Activated naive CD4-positive, alpha-beta T cell treated with anti-CD3 and anti-CD28 coated beads for 36 hours (primary cell): Measurements from ENCODE around the gene KSR2. TPM values are rescaled to one million over a fixed set of nuclear protein-coding genes. Genes with fewer than 3 reads are reported as not detected.
A peak's percentile ranks its signal among the peaks of the same experiment; 100 is the strongest.

Experiments used
- CTCF ChIA-PET: fragments of 350-600 bp; sonication (Branson Sonifier 250); formaldehyde crosslinking; loops from one replicate; lab custom pipeline; 2021; ENCODE audit warnings: antibody characterized with exemption; lab: Charles Lee
- DNase-seq: peaks from one replicate; pipeline ENCODE4 v3.0.0-alpha.2; 2020
- H3K27ac Mint-ChIP-seq: one replicate; pipeline ENCODE4 v1.8.0; 2021; ENCODE audit warnings: mild to moderate bottlenecking, mixed read lengths
- H3K27me3 Mint-ChIP-seq: one replicate; pipeline ENCODE4 v1.8.0; 2021; ENCODE audit warnings: low read depth, mixed read lengths
- H3K36me3 Mint-ChIP-seq: one replicate; pipeline ENCODE4 v1.8.0; 2021; ENCODE audit warnings: low read depth, mixed read lengths
- H3K4me1 Mint-ChIP-seq: one replicate; pipeline ENCODE4 v1.8.0; 2021; ENCODE audit warnings: low read depth, mixed read lengths
- H3K4me3 Mint-ChIP-seq: one replicate; pipeline ENCODE4 v1.8.0; 2021; ENCODE audit warnings: mild to moderate bottlenecking, moderate library complexity, mixed read lengths
- H3K9me3 Mint-ChIP-seq: one replicate; pipeline ENCODE4 v1.8.0; 2021; ENCODE audit warnings: mixed read lengths
- intact Hi-C: fragments of 100-400 bp; cut with micrococcal nuclease; formaldehyde crosslinking; loops from one replicate; pipeline ENCODE4 v1.15.1; 2023
- total RNA-seq, 2 experiments: library from RNA; stranded (reverse); gene quantifications; one replicate each; pipeline ENCODE4 v1.2.3, GENCODE V29; 2021

Gene KSR2
- total RNA-seq, 2 experiments from 2014 or later, result 0.05 TPM; not detected in 1

DNA sequence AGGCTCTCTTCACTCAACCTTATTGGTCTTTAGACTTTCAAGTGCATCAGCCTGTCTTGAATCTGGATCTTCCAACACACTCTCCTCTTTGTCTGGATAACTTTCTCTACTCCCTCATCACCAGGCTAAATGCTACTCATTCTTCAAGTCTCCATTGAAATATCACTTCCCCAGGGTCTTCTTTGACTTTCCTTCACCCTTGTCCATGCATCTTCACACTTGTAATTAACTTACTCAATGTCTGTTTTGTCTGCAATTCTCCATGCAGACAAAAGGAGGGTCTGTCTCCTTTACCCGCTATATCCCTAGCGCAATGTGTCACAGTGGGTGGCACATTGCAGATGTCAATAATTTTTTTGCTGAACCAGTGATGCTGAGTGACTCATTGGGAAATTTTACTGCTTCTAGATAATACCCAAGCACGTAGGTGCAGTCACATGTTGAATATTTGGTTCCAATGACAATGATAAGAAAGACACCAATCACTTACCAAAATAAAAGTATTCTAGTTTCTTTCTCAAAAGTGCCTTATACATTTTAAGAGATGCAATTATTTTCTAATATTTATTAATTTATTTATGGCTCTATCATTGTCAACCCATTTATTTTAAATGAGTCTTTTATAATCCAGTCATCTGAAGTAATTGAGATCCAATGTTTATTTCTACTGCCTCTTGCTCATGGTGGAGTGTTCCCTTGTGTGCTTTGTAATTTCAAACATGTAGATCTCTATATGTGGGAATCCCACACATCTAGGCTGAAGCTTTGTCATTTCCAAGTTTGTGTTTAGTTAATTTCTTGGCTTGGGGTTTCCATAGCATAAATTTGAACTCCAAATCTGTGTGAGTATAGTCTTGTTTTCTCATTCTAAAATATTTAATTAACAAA is 26.0 kb upstream of the KSR2 start:
- DNase-seq, result no peak
- H3K36me3 Mint-ChIP-seq, result no peaks in the 10 kb centered on the region
- CTCF ChIA-PET, result interaction anchor here (0.6 to 1.1 kb wide), 2 partner anchors 120 to 240 kb away, joined by 3 read pairs; no protein-coding TSS in a partner anchor
- peaks cover 7% of the 10 kb centered on the region for H3K27me3 Mint-ChIP-seq
- no peak overlapping the region for H3K4me3 Mint-ChIP-seq
- H3K4me1 Mint-ChIP-seq, result no peaks in the 10 kb centered on the region
- H3K27ac Mint-ChIP-seq, result no peak overlapping the region
- intact Hi-C loops, result no loop called here
- H3K9me3 Mint-ChIP-seq, result peaks cover 5% of the 10 kb centered on the region

DNA sequence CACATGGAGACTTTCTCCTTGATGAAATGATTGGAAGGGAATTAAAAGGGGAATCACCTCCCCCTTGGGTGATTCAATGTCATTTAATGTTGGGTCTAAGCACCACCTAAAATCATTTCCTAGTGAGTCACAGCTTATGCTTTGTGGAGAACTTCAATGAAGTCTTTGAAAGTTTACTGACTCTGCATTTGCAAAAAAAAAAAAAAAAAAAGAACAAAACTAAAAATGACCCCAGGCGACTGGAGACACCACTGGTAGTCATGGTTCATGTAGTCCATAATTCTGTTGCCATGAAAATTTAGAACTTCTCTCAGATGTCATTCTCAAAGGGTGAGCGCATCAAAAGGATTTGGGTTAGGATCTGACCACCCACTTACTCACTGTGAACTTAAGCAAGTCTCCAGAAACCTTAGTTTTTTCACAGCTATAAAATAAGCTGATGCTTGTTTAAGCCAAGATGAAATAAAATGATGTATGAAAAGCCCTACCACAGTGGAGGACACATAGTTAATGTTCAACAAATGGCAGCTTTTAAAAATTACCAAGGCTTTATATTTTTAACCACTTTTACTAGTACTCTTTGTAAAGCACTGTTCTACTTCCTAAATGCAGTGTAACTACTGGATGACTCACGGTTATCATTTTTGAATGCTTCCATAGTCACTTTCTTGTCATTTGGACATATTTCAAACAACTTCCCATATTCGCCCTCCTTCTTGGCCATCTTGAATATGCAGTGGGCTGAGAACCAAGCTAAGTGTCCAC is 18.1 kb upstream of the KSR2 start:
- CTCF ChIA-PET, result interaction anchor here (0.5 kb wide), 1 partner anchor 88 kb away, joined by 4 read pairs; no protein-coding TSS in a partner anchor
- peaks cover 13% of the 10 kb centered on the region for H3K27me3 Mint-ChIP-seq
- no peak overlapping the region for H3K27ac Mint-ChIP-seq
- peaks cover 3% of the 10 kb centered on the region for H3K4me1 Mint-ChIP-seq
- peaks cover 6% of the 10 kb centered on the region for H3K9me3 Mint-ChIP-seq
- no peak for DNase-seq
- H3K36me3 Mint-ChIP-seq, result no peaks in the 10 kb centered on the region
- intact Hi-C loops, result no loop called here
- H3K4me3 Mint-ChIP-seq, result no peak overlapping the region

DNA sequence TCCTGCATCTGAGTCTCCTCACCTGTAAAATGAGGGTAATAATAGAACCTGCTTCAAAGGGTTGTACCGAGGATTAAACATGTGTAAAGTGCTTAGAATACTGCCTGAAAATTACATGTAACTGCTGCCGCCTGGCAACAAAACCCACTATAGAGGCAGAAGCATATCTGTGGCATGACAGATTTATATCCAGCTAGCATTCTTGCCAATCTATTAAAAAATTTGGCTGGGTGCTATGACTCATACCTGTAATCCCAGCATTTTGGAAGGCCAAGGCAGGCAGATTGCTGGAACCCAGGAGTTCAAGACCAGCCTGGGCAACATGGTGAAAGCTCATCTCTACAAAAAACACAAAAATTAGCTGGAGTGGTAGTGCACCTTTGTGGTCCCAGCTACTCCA is 16.4 kb upstream of the KSR2 start:
- CTCF ChIA-PET, result no interaction called here
- peaks cover 3% of the 10 kb centered on the region for H3K4me1 Mint-ChIP-seq
- no peaks in the 10 kb centered on the region for H3K36me3 Mint-ChIP-seq

DNA sequence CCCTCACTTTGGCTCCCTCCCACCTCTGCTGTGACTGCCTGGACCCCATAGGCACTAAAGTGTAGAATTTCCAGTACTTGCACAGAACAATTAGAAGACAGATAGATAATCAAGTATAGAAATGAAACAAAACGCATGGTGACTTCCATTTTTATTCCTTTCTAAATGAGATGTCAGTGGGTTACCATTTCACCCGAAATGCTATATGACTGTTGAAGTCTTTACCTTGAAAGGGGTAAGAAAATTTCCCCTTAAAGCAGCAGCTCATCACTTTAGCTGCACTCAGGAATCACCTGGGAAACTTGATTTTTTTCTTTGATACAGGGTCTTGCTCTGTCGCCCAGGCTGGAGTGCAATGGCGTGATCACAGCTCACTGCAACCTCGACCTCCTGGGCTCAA is 12.5 kb upstream of the KSR2 start:
- no peak overlapping the region for H3K4me3 Mint-ChIP-seq
- H3K4me1 Mint-ChIP-seq, result no peaks in the 10 kb centered on the region
- intact Hi-C loops, result no loop called here
- CTCF ChIA-PET, result no interaction called here
- no peak for DNase-seq
- no peaks in the 10 kb centered on the region for H3K9me3 Mint-ChIP-seq
- H3K27ac Mint-ChIP-seq, result no peak overlapping the region
- no peaks in the 10 kb centered on the region for H3K36me3 Mint-ChIP-seq
- peaks cover 9% of the 10 kb centered on the region for H3K27me3 Mint-ChIP-seq

More for the DNA sequence above, 16.4 kb upstream of the KSR2 start:
- no peak for DNase-seq
- H3K27ac Mint-ChIP-seq, result no peak overlapping the region
- H3K9me3 Mint-ChIP-seq, result peaks cover 4% of the 10 kb centered on the region
- intact Hi-C loops, result no loop called here
- no peak overlapping the region for H3K4me3 Mint-ChIP-seq
- H3K27me3 Mint-ChIP-seq, result peaks cover 10% of the 10 kb centered on the region

DNA sequence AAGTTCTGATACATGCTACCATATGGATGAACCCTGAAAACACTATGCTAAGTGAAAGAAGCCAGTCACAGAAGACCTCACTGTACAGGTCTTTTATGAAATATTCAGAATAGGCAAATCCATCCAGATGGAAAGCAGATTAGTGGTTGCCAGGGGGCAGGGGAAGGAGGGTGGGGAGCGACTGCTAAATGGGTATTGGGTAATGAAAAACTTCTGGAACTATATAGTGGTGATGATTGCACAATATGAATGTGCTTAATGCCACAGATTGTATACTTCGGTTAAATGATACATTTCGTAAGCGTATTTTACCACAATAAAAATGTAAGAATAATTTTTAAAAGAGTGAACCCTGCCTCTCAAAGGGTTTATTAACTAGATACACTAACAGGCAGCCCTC is 11.8 kb upstream of the KSR2 start:
- peaks cover 10% of the 10 kb centered on the region for H3K27me3 Mint-ChIP-seq
- DNase-seq, result no peak
- CTCF ChIA-PET, result no interaction called here
- H3K27ac Mint-ChIP-seq, result no peak overlapping the region
- no peaks in the 10 kb centered on the region for H3K9me3 Mint-ChIP-seq
- H3K4me1 Mint-ChIP-seq, result no peaks in the 10 kb centered on the region
- intact Hi-C loops, result no loop called here
- no peaks in the 10 kb centered on the region for H3K36me3 Mint-ChIP-seq
- H3K4me3 Mint-ChIP-seq, result no peak overlapping the region

DNA sequence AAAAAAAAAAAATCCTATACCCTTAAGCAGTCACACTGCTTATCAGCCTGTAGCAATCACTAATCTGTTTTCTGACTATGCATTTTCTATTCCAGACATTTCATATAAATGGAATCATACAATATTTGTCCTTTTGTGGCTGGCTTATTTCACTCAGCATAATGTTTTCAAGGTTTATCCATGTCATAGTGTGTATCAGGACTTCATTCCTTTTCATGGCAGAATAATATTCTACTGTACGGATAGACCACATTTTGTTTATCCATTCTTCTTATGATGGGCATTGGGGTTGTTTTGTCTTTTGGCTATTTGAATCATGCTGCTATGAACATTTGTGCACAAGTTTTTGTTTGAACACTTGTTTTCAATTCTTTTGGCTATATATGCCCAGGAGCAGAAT is 8.6 kb upstream of the KSR2 start:
- Mint-ChIP-seq H3K4me1 (no peaks in the 10 kb centered on the region), H3K4me3 (no peak overlapping the region), H3K27ac (no peak overlapping the region), H3K27me3 (peaks cover 28% of the 10 kb centered on the region), H3K36me3 (no peaks in the 10 kb centered on the region), H3K9me3 (no peaks in the 10 kb centered on the region)
- intact Hi-C loops, result no loop called here
- DNase-seq, result no peak
- CTCF ChIA-PET, result no interaction called here

DNA sequence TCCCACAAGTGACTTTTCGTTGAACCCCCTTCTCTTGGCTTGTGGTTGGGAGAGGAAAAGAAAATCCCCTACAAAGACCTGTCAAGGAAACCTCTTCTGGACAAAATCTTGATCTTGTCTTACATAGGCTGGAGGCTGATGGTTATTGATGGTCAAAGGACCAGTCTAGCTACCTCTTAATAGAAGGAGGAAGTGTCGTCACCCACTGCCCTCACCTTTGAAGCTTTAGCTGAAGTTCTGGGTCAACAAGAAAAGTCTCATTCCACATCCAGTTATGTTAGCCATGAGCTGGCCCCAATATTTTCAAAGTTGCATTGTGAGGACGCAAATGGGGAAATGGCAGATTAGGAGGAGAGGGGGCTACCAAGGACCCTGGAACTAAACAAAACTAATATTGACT is 6.2 kb upstream of the KSR2 start:
- Mint-ChIP-seq H3K36me3 (no peaks in the 10 kb centered on the region), H3K4me3 (no peak overlapping the region), H3K27ac (no peak overlapping the region), H3K9me3 (peaks cover 10% of the 10 kb centered on the region), H3K27me3 (peaks cover 40% of the 10 kb centered on the region), H3K4me1 (no peaks in the 10 kb centered on the region)
- DNase-seq, result no peak
- CTCF ChIA-PET, result no interaction called here
- intact Hi-C loops, result no loop called here

DNA sequence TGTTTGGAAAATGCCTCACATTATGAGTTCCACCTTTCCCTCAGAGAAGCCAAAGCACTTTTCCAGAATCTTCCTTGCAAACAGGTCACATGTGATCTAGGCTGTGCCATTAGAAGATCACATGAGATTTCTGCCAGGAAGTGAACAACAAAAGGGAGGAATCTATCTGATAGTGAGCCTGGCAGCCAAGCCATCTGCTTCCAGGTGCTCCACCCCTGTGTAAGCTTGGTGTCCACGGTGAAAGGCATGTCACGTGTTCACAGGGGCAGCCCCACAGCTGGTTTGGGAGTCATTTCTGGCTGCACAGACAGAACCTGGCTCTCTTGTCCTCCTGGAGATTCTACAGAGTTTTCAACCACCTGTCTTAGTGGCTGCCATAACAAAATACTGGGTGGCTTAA is 3.5 kb upstream of the KSR2 start:
- Mint-ChIP-seq H3K27me3 (peaks cover 52% of the 10 kb centered on the region), H3K36me3 (no peaks in the 10 kb centered on the region), H3K4me1 (peaks cover 8% of the 10 kb centered on the region), H3K9me3 (peaks cover 10% of the 10 kb centered on the region), H3K4me3 (no peak overlapping the region), H3K27ac (no peak overlapping the region)
- CTCF ChIA-PET, result interaction anchor here (0.6 kb wide), 1 partner anchor 1061 kb away, joined by 4 read pairs; no protein-coding TSS in a partner anchor
- intact Hi-C loops, result no loop called here
- DNase-seq, result no peak

DNA sequence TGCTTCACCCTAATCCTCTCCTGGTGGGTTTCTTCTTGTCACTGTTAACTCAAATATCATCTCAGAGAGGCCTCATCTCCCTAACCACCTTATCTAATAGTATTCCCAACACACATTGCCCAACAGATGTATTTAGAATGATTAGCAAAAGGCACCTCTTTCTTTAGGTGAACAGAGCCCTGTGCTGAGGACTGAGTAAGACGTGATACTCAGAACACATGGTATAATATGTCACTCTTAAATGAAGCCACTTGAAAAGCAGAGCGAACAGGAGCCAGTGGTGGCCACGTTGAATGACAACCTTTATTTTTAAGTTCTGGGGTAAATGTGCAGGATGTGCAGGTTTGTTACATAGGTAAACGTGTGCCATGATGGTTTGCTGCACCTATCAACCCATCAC is 1.5 kb upstream of the KSR2 start:
- no peak for DNase-seq
- intact Hi-C loops, result no loop called here
- no peak overlapping the region for H3K27ac Mint-ChIP-seq
- CTCF ChIA-PET, result no interaction called here
- peaks cover 65% of the 10 kb centered on the region for H3K27me3 Mint-ChIP-seq
- no peak overlapping the region for H3K4me3 Mint-ChIP-seq
- peaks cover 8% of the 10 kb centered on the region for H3K4me1 Mint-ChIP-seq
- H3K36me3 Mint-ChIP-seq, result no peaks in the 10 kb centered on the region
- peaks cover 10% of the 10 kb centered on the region for H3K9me3 Mint-ChIP-seq

DNA sequence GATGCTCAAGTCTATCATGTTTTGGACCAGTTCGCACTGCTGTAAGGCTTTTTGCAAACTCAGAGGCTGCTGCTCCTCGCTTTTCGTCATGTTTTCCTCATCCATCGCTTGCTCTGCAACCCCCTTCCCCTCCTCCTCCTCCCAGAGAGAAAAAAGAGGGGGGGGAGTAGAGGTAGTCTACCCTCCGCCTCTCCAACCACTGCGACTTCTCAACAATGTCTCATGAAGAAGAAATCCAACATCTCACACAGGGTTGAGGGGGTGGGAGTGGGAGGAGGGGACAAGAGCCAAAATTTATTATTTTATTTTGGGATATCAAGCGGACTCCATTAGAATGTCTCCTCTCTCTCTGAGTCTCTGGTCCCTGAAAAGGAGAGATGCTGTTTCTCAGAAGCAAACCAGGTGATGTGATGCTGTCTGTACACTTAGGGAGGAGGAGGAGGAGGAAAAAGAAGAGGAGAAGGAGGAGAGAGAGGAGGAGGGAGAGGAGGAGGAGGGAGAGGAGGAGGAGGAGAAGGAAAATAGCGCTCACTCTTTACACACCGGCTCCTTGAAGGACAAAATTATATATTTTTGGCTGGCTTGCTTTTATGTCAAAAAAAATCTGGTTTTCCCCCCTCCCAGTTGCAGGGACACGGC is 520 bp downstream of the KSR2 start:
- Mint-ChIP-seq H3K9me3 (peaks cover 10% of the 10 kb centered on the region), H3K27me3 (peaks cover 57% of the 10 kb centered on the region), H3K4me1 (peaks cover 8% of the 10 kb centered on the region), H3K27ac (no peak overlapping the region), H3K36me3 (no peaks in the 10 kb centered on the region), H3K4me3 (peak overlapping the region; percentile 79)
- CTCF ChIA-PET, result no interaction called here
- no peak for DNase-seq
- intact Hi-C loops, result loop anchor here (5.0 kb wide), 1 partner anchor 94 kb away; the partner anchor contains the start of gene WSB2

DNA sequence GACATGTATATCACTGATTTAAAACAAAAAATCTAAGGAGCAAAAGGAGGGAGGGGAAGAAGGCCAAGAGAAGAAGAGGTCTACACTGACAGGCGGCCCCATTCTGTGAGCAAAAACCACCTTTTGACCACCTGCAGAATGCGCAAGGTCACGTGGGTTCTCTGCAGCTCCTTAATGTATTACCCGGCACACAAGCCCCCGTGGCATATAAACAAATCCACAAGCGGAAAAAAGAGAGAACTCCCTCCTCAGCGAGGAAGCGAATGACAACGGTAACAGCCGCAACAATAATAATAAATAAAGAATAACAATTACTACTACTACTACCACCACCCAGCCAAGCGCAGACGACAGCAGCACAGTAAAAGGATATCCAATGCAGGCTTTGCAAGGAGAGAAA is 1.3 kb downstream of the KSR2 start:
- Mint-ChIP-seq H3K27ac (no peak overlapping the region), H3K4me3 (peak overlapping the region; percentile 14), H3K4me1 (peaks cover 8% of the 10 kb centered on the region), H3K36me3 (no peaks in the 10 kb centered on the region), H3K27me3 (peaks cover 58% of the 10 kb centered on the region), H3K9me3 (peaks cover 10% of the 10 kb centered on the region)
- intact Hi-C loops, result loop anchor here (5.0 kb wide), 1 partner anchor 95 kb away; the partner anchor contains the start of gene WSB2
- CTCF ChIA-PET, result interaction anchor here (0.6 kb wide), 1 partner anchor 367 kb away, joined by 3 read pairs; no protein-coding TSS in a partner anchor
- DNase-seq, result no peak

DNA sequence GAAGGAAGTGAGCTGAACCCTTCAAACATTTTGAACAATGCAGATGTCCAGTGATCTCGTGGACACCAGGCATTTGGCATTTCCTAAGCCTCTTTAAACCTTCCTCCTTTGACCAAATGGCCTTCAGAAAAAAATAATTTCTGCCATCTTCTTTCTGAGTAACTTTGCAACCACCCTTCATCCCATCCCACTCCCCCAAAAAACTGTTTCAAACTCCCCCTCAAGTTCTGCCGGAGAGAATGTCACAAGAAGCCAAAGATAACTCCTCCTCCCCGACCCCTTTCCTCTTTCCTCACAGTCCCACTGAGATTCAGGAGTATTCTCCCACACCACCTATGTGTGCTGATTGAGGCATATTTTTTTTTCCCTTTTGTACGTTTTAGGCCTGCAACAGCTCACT is 1.7 kb downstream of the KSR2 start:
- intact Hi-C loops, result loop anchor here (5.0 kb wide), 1 partner anchor 95 kb away; the partner anchor contains the start of gene WSB2

More for the DNA sequence above, 1.7 kb downstream of the KSR2 start:
- Mint-ChIP-seq H3K4me1 (peaks cover 8% of the 10 kb centered on the region), H3K4me3 (peak overlapping the region; percentile 14), H3K36me3 (no peaks in the 10 kb centered on the region), H3K9me3 (peaks cover 10% of the 10 kb centered on the region), H3K27ac (no peak overlapping the region), H3K27me3 (peaks cover 58% of the 10 kb centered on the region)
- DNase-seq, result no peak
- CTCF ChIA-PET, result interaction anchor here (0.6 kb wide), 1 partner anchor 367 kb away, joined by 3 read pairs; no protein-coding TSS in a partner anchor
